GM12878 (cell line): ENCODE measurements around the gene GALC.

Experiments used
- BRCA1 ChIP-seq: IDR thresholded peaks from 2 replicates; pipeline ENCODE4 v1.6.1; 2011; ENCODE audit warnings: low read depth, low read length, improper control_type of control experiment
- CTCF ChIP-seq, 3 experiments: IDR thresholded peaks in 2 of 3; conservative IDR thresholded peaks in 1 of 3; 2 replicates each; pipeline ENCODE4 v1.5.1; 2011; ENCODE audit warnings: low read depth in 3 of 3, low read length in 3 of 3, mild to moderate bottlenecking in 3 of 3, control low read depth in 2 of 3, moderate library complexity in 2 of 3, inconsistent platforms in 1 of 3, mixed read lengths in 1 of 3; ENCODE audit not compliant: control insufficient read depth in 2 of 3, insufficient read depth in 1 of 3; ENCODE audit errors: extremely low read depth in 1 of 3
- EP300 ChIP-seq, 2 experiments: fragments of 150-350 bp in 1 of 2; IDR thresholded peaks; 2 replicates each; pipeline ENCODE4 v1.6.1; 2011 to 2012; ENCODE audit warnings: low read depth in 2 of 2, low read length in 2 of 2, borderline replicate concordance in 1 of 2, improper control_type of control experiment in 1 of 2, inconsistent platforms in 1 of 2; ENCODE audit not compliant: control insufficient read depth in 1 of 2
- HDGF ChIP-seq: fragments of 450-650 bp; IDR thresholded peaks from 2 replicates; pipeline ENCODE4 v1.6.1; 2016; ENCODE audit warnings: antibody characterized with exemption
- POLR2AphosphoS5 ChIP-seq: IDR thresholded peaks from 2 replicates; pipeline ENCODE4 v1.6.1; 2011; ENCODE audit warnings: mild to moderate bottlenecking, low read length, inconsistent platforms
- RAD21 ChIP-seq: IDR thresholded peaks from 2 replicates; pipeline ENCODE4 v1.6.1; 2011; ENCODE audit warnings: mild to moderate bottlenecking, low read depth, low read length, moderate library complexity; ENCODE audit not compliant: insufficient read depth
- SMC3 ChIP-seq: IDR thresholded peaks from 2 replicates; pipeline ENCODE4 v1.6.1; 2011; ENCODE audit warnings: low read length, improper control_type of control experiment, borderline replicate concordance
- SPI1 ChIP-seq: IDR thresholded peaks from 2 replicates; pipeline ENCODE4 v1.6.1; 2011; ENCODE audit warnings: low read depth, mild to moderate bottlenecking, low read length, moderate library complexity, borderline replicate concordance; ENCODE audit not compliant: insufficient read depth
- YBX1 ChIP-seq: fragments of 450-650 bp; IDR thresholded peaks from 2 replicates; pipeline ENCODE4 v1.6.1; 2016; ENCODE audit warnings: antibody characterized with exemption
- YY1 ChIP-seq: IDR thresholded peaks from 2 replicates; pipeline ENCODE4 v1.6.1; 2011; ENCODE audit warnings: low read depth, mild to moderate bottlenecking, low read length
- ZNF592 ChIP-seq: fragments of 450-650 bp; IDR thresholded peaks from 2 replicates; pipeline ENCODE4 v1.6.1; 2017; ENCODE audit warnings: mild to moderate bottlenecking, moderate library complexity
- ZNF622 ChIP-seq: fragments of 450-650 bp; IDR thresholded peaks from 2 replicates; pipeline ENCODE4 v1.6.1; 2017; ENCODE audit warnings: mild to moderate bottlenecking, inconsistent platforms

- TF ChIP-seq YY1, result no peak
- no peak for TF ChIP-seq EP300 (IDR thresholded peaks at IDR 0.05; ENCODE audit: borderline replicate concordance in 1 of 2, control insufficient read depth in 1 of 2, low read depth in 2 of 2, low read length in 2 of 2)
- TF ChIP-seq HDGF, result no peak
- no peak for TF ChIP-seq BRCA1
- TF ChIP-seq RAD21, result no peak
- TF ChIP-seq CTCF (IDR thresholded peaks at IDR 0.05 in 2 of 3, conservative IDR thresholded peaks at IDR 0.05 in 1 of 3; ENCODE audit: control insufficient read depth in 2 of 3, extremely low read depth in 1 of 3, insufficient read depth in 1 of 3, low read depth in 3 of 3, low read length in 3 of 3), result no peak
- TF ChIP-seq SMC3, result no peak
- TF ChIP-seq ZNF622, result no peak
- TF ChIP-seq POLR2AphosphoS5, result no peak
- TF ChIP-seq YBX1, result no peak
- TF ChIP-seq ZNF592, result no peak
- no peak for TF ChIP-seq SPI1
Measured at GRCh38 chr14:88016768-88017167, 23.8 kb upstream of the GALC start.
